ENCODE data around the gene ZNF148.

Gene ZNF148

DNA sequence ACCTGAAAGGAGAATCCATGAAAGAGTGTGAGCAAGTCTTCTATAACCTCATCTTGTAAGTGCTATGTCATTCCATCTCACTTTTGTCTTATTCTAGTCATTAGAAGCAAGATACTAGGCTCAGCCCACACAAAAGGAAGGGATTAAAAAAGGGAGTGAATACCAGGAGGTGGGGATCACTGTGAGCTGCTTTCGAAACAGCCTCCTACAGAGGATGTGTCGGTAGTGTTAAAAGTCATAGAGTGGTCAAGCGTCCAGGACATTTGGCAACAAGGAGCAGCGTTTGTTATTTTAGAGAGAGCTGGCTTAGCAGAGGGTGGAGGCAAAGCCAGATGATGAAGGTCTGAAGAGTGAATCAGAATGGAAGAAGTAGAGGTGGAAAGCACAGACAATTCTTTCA, 11.7 kb upstream of the ZNF148 start:
- H3K27ac ChIP-seq: no peak overlapping the region
- TF ChIP-seq, protein P1, sequence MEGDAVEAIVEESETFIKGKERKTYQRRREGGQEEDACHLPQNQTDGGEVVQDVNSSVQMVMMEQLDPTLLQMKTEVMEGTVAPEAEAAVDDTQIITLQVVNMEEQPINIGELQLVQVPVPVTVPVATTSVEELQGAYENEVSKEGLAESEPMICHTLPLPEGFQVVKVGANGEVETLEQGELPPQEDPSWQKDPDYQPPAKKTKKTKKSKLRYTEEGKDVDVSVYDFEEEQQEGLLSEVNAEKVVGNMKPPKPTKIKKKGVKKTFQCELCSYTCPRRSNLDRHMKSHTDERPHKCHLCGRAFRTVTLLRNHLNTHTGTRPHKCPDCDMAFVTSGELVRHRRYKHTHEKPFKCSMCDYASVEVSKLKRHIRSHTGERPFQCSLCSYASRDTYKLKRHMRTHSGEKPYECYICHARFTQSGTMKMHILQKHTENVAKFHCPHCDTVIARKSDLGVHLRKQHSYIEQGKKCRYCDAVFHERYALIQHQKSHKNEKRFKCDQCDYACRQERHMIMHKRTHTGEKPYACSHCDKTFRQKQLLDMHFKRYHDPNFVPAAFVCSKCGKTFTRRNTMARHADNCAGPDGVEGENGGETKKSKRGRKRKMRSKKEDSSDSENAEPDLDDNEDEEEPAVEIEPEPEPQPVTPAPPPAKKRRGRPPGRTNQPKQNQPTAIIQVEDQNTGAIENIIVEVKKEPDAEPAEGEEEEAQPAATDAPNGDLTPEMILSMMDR (conservative IDR thresholded peaks at IDR 0.05): no peak
- TF ChIP-seq ZFX (IDR thresholded peaks at IDR 0.05): no peak

DNA sequence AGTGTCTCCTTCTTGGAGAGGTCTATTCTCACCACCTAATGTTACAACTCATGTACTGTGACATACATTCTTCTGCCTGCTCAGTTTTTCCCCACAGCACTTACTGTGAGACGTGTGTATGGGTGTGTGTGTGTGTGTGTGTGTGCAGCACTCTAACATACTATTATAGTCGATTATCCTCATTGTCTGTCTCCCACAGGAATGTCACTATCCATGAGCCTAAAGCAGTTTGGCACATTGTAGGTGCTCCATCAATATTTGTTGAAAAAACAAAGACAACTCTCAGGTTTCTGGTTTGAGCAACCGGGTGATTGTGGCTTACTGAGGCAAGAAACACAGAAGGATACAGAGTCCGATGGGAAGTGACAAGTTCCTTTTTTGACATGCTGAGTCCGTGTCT, 8.6 kb upstream of the ZNF148 start:
- no peak overlapping the region for H3K27ac ChIP-seq
- no peak for TF ChIP-seq ZFX (IDR thresholded peaks at IDR 0.05)
- TF ChIP-seq, protein P1 (conservative IDR thresholded peaks at IDR 0.05): no peak

DNA sequence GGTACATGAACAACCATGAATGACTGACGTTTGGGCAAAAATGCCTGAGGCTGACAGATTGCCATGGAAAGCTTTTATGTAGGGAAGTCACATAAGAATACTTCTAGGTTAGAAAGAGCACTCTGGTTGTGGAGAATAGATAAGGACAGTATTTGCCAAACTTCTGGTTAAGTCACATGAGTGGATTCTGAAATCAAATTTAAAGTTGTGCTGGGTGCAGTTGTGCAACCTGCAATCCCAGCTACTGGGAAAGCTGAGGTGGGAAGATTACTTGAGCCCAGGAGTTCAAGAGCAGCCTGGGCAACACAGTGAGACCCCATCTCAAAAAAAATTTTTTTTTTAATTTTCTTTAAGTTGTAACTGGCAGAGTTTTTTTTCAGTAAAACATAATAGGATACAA, 7.2 kb upstream of the ZNF148 start:
- no peak for TF ChIP-seq ZFX (IDR thresholded peaks at IDR 0.05)
- TF ChIP-seq, protein P1 (conservative IDR thresholded peaks at IDR 0.05): no peak
- H3K27ac ChIP-seq: no peak overlapping the region

DNA sequence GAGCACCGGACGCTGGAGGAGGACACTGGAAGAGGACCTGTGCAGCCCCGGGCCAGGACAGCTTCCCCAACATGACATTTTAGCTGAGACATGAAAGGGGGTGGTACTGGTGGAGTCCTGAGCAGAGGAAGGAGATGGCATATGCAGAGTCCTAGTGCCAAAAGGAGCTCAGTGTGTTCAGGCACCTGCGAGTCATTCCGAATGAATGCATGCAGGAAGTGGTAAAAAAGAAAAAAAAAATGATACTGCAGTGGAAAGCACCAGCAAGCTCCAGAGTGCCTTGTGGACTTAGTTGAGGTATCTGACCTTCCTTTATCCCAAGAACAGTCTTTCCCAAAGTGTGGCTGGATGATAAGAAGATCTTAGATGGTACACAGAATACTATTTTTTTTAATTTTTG, 6.6 kb upstream of the ZNF148 start:
- TF ChIP-seq, protein P1 (conservative IDR thresholded peaks at IDR 0.05): no peak
- TF ChIP-seq ZFX (IDR thresholded peaks at IDR 0.05): no peak
- H3K27ac ChIP-seq: no peak overlapping the region

DNA sequence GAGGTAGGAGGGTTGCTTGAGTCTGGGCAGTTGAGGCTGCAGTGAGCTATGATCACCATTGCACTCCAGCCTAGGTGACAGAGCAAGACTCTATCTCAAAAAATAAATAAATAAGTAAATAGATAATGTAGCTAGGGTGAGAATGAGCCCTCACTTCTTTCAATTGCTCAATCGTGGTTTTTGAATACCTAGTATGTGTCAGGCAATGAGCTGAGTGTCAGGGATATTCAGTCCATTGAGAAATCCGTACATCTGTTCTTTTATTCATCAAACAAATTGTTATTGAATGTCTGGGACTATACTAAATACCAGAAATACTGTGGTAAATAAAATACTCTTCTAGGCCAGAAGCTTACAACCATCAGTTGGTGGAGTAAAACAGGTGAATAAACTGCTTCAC, 6.2 kb upstream of the ZNF148 start:
- no peak for TF ChIP-seq ZFX (IDR thresholded peaks at IDR 0.05)
- TF ChIP-seq, protein P1 (conservative IDR thresholded peaks at IDR 0.05): no peak
- no peak overlapping the region for H3K27ac ChIP-seq

DNA sequence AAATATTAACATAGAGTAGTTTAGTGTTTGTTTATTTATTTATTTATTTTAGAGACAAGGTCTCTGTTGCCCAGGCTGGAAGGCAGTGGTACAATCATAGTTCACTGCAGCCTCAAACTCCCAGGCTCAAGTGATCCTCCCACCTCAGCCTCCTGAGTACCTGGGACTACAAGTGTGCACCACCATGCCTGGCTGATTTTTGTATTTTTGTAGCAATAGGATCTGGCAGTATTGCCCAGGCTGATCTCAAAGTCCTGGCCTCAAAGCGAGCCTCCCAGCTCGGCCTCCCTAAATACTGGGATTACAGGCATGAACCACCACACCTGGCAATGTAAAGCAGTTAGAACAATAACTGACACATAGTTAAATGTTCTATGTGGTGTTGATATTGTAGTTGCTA, 4.4 kb upstream of the ZNF148 start:
- H3K27ac ChIP-seq: no peak overlapping the region
- TF ChIP-seq ZFX (IDR thresholded peaks at IDR 0.05): no peak
- TF ChIP-seq, protein P1 (conservative IDR thresholded peaks at IDR 0.05): no peak

DNA sequence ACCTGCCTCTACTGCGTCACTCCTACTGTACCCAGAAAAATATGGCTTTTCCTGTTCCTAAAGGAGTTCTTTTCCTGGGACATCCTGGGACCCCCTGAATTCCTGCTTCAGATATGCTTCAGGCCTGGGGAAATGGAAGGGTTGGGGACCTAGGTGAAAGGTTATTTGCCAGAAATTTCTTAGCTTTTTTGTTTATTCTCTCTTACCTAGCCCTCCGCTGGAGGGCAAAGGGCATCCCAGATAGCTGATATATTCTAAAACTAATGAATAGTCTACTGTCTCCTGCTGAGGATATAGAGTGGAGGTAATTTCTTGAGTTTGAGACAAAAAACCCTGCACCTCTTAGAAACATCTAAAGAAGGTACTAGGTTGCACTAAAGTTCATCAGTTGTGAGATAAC, 3.6 kb upstream of the ZNF148 start:
- no peak overlapping the region for H3K27ac ChIP-seq
- no peak for TF ChIP-seq ZFX (IDR thresholded peaks at IDR 0.05)
- TF ChIP-seq, protein P1 (conservative IDR thresholded peaks at IDR 0.05): no peak

All from C4-2B (cell line).